ENCODE measurements around the gene NAA35. TPM values are rescaled to one million over a fixed set of nuclear protein-coding genes. Genes with fewer than 3 reads are reported as not detected.
"Not testable (repeated sequence)": the region's sequence is repeated elsewhere in the genome, so short reads cannot be mapped to it uniquely, and the experiment has no call there.

The NAA35 gene
- total RNA-seq, 2 donors from 2014 or later = 16.7 to 26.2 TPM

- no peak overlapping the region for H3K27ac ChIP-seq
- no peaks in the 10 kb centered on the region for H3K27me3 ChIP-seq (replicated peaks; ENCODE audit: insufficient read depth)
- DNase-seq (ENCODE audit: low spot score) = no peak
- intact Hi-C loops (cut with DNase I) = no loop called here
- no peak for TF ChIP-seq POLR2AphosphoS5 (IDR thresholded peaks at IDR 0.05)
- no peak for TF ChIP-seq POLR2A (IDR thresholded peaks at IDR 0.05)
- TF ChIP-seq, protein P1, sequence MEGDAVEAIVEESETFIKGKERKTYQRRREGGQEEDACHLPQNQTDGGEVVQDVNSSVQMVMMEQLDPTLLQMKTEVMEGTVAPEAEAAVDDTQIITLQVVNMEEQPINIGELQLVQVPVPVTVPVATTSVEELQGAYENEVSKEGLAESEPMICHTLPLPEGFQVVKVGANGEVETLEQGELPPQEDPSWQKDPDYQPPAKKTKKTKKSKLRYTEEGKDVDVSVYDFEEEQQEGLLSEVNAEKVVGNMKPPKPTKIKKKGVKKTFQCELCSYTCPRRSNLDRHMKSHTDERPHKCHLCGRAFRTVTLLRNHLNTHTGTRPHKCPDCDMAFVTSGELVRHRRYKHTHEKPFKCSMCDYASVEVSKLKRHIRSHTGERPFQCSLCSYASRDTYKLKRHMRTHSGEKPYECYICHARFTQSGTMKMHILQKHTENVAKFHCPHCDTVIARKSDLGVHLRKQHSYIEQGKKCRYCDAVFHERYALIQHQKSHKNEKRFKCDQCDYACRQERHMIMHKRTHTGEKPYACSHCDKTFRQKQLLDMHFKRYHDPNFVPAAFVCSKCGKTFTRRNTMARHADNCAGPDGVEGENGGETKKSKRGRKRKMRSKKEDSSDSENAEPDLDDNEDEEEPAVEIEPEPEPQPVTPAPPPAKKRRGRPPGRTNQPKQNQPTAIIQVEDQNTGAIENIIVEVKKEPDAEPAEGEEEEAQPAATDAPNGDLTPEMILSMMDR (IDR thresholded peaks at IDR 0.05) = no peak
- no peak overlapping the region for H3K4me3 ChIP-seq
- WGBS = 89% methylated on average over 3 of the region's 3 CpGs
- H3K36me3 ChIP-seq = no peaks in the 10 kb centered on the region
- no peaks in the 10 kb centered on the region for H3K9me3 ChIP-seq
- H3K4me1 ChIP-seq (replicated peaks) = no peaks in the 10 kb centered on the region
Measured at GRCh38 chr9:85964949-85965348, 24.0 kb downstream of the NAA35 start.

GRCh38 chr9:85969727-85970126, 28.8 kb downstream of the NAA35 start:
- 100% methylated on average over 1 of the region's 1 CpG for WGBS
- H3K27me3 ChIP-seq (replicated peaks; ENCODE audit: insufficient read depth) = no peaks in the 10 kb centered on the region
- H3K27ac ChIP-seq = no peak overlapping the region
- DNase-seq (ENCODE audit: low spot score) = no peak
- TF ChIP-seq POLR2AphosphoS5 (IDR thresholded peaks at IDR 0.05) = no peak
- TF ChIP-seq, protein P1 (IDR thresholded peaks at IDR 0.05) = no peak
- no peak for TF ChIP-seq POLR2A (IDR thresholded peaks at IDR 0.05)
- no peak overlapping the region for H3K4me3 ChIP-seq
- intact Hi-C loops (cut with DNase I) = no loop called here
- H3K9me3 ChIP-seq = no peaks in the 10 kb centered on the region
- H3K4me1 ChIP-seq (replicated peaks) = no peaks in the 10 kb centered on the region
- no peaks in the 10 kb centered on the region for H3K36me3 ChIP-seq

DNA sequence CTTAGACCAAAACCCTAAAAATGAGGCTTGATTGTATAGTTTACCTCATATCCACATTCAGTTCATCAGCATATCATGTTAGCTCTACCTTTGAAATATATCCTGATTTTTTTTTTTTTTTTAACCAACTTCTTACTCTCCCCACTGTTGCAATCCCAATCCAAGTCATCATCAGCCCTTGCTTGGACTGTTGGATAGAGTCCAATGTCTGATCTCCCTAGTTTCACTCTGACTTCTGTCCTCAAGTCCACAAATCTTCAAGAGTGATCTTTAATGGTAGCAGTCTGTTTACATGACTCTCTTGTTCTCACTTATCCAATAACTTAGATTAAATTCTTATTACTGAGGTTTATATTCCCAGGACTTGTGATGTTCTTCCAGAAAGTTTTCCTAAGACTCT, 30.8 kb downstream of the NAA35 start:
- Histone ChIP-seq H3K27ac (no peak overlapping the region), H3K4me1 (replicated peaks) (no peaks in the 10 kb centered on the region), H3K36me3 (no peaks in the 10 kb centered on the region), H3K9me3 (no peaks in the 10 kb centered on the region), H3K27me3 (replicated peaks; ENCODE audit: insufficient read depth) (no peaks in the 10 kb centered on the region), H3K4me3 (no peak overlapping the region)
- TF ChIP-seq POLR2A (IDR thresholded peaks at IDR 0.05) = no peak
- TF ChIP-seq, protein P1 (IDR thresholded peaks at IDR 0.05) = no peak
- TF ChIP-seq POLR2AphosphoS5 (IDR thresholded peaks at IDR 0.05) = no peak
- no peak for DNase-seq (ENCODE audit: low spot score)
- intact Hi-C loops (cut with DNase I) = no loop called here

GRCh38 chr9:85973238-85973637, 32.3 kb downstream of the NAA35 start:
- no peaks in the 10 kb centered on the region for H3K36me3 ChIP-seq

DNA sequence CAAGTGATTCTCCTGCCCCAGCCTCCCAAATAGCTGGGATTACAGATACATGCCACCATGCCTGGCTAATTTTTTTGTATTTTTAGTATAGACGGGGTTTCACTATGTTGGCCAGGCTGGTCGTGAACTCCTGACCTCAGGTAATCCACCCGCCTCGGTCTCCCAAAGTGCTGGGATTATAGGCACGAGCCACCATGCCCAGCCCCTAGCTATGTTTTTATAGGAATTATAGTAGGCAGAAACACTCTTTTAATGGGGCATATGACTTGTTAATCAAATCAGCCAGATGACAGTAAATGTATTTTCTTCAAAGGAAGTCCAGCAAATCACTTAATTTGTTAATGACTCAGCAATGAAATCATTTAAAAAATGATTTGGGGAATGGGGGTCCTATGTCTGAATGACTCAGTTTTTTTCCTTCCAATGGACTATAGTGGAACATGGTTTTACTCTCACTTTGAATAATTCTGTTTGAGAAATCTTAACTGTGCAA, 33.2 kb downstream of the NAA35 start:
- H3K4me1 ChIP-seq (replicated peaks); H3K27ac ChIP-seq; intact Hi-C loops (cut with DNase I); H3K4me3 ChIP-seq; H3K36me3 ChIP-seq; DNase-seq (ENCODE audit: low spot score); H3K9me3 ChIP-seq; H3K27me3 ChIP-seq (replicated peaks; ENCODE audit: insufficient read depth): not testable (repeated sequence)
- 94% methylated on average over 5 of the region's 5 CpGs for WGBS

More at GRCh38 chr9:85973238-85973637, 32.3 kb downstream of the NAA35 start:
- no peak overlapping the region for H3K4me3 ChIP-seq
- no peak overlapping the region for H3K27ac ChIP-seq
- no peak for TF ChIP-seq POLR2AphosphoS5 (IDR thresholded peaks at IDR 0.05)
- TF ChIP-seq POLR2A (IDR thresholded peaks at IDR 0.05) = no peak
- TF ChIP-seq, protein P1 (IDR thresholded peaks at IDR 0.05) = no peak
- H3K4me1 ChIP-seq (replicated peaks) = no peaks in the 10 kb centered on the region
- 76% methylated on average over 1 of the region's 1 CpG for WGBS
- DNase-seq (ENCODE audit: low spot score) = no peak
- no peaks in the 10 kb centered on the region for H3K9me3 ChIP-seq
- intact Hi-C loops (cut with DNase I) = no loop called here
- H3K27me3 ChIP-seq (replicated peaks; ENCODE audit: insufficient read depth) = no peaks in the 10 kb centered on the region
